GM18507 (cell line): ENCODE results near the gene EIF3F.

ENCODE experiments used
- DNase-seq: peaks from one replicate; pipeline ENCODE4 v3.0.0; 2011; ENCODE audit warnings: low read depth; ENCODE audit not compliant: insufficient read length; ENCODE audit errors: extremely low spot score
- FAIRE-seq: peaks from 2 replicates; lab custom pipeline; 2011; peaks lifted over from hg19 to GRCh38; lab: Jason Lieb, UNC

The EIF3F gene

GRCh38 chr11:8036002-8036802 is 49.1 kb downstream of the EIF3F start:
- DNase-seq = no peak

GRCh38 chr11:8036986-8037385 is 49.8 kb downstream of the EIF3F start:
- FAIRE-seq = no peak
- no peak for DNase-seq

More at GRCh38 chr11:8036002-8036802, 49.1 kb downstream of the EIF3F start:
- FAIRE-seq = no peak

- FAIRE-seq = no peak
- no peak for DNase-seq
Observed at GRCh38 chr11:8038393-8038792, 51.3 kb downstream of the EIF3F start.

GRCh38 chr11:8038811-8039529 is 51.8 kb downstream of the EIF3F start:
- no peak for DNase-seq
- FAIRE-seq = no peak

- FAIRE-seq (no peak), DNase-seq (no peak)
Observed at GRCh38 chr11:8039530-8040260, 52.6 kb downstream of the EIF3F start.

- FAIRE-seq = no peak
- no peak for DNase-seq
Observed at GRCh38 chr11:8040261-8040920, 53.3 kb downstream of the EIF3F start.

GRCh38 chr11:8040921-8041285 is 53.8 kb downstream of the EIF3F start:
- DNase-seq = no peak
- no peak for FAIRE-seq

- no peak for DNase-seq
- no peak for FAIRE-seq
Observed at GRCh38 chr11:8041576-8041975, 54.4 kb downstream of the EIF3F start.

- FAIRE-seq (no peak), DNase-seq (no peak)
Observed at GRCh38 chr11:8043756-8044155, 56.6 kb downstream of the EIF3F start.

- FAIRE-seq (no peak), DNase-seq (no peak)
Observed at GRCh38 chr11:8045839-8046238, 58.7 kb downstream of the EIF3F start.

- DNase-seq (no peak), FAIRE-seq (no peak)
Observed at GRCh38 chr11:8047382-8047781, 60.2 kb downstream of the EIF3F start.

GRCh38 chr11:8049084-8049483 is 61.9 kb downstream of the EIF3F start:
- DNase-seq (no peak), FAIRE-seq (no peak)
